Measurements from ENCODE around the gene WWOX.

WWOX gene

GRCh38 chr16:78985716-78986605 lies 886.5 kb downstream of the WWOX start:
- no peak for DNase-seq

DNA sequence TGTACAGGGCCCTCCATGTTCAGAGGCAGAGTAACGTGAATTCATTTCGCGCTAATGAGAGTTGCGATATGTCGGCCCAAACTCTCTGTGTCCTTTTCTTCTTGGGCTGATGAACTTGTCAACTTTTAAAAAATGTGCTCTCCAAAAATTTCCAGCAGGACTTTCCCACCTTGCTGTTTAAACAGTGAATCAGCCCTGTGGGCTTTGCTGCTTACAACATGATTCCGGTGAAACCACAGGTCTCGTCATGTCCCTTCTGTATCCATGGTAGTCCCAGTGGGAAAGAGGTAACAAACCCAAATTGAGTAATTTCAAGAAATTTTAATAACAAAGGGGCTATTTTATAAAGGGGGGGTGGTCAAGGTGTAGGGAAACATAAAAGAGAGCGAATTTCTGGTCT lies 888.2 kb downstream of the WWOX start:
- no peak for DNase-seq

GRCh38 chr16:78988361-78988969 lies 889.0 kb downstream of the WWOX start:
- DNase-seq, result no peak

DNA sequence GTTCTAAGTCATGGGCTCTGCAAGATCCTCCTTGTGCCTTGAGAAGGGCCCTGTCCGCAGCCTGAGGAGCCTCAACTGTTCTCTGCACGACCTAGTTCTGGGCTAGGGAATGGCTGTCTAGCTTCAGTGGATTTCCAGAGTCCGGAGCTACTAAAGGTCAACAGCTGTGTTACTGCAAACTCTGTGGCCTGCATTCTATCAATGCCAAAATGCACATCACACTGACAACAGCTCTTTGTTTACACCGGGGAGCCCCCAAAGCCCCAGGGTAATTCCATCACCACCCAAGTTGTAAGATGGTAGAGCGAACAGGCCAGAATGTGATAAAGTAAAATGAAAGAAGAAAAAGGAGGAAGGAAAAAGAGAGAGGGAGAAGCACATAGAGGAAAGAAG lies 890.9 kb downstream of the WWOX start:
- DNase-seq, result no peak

DNA sequence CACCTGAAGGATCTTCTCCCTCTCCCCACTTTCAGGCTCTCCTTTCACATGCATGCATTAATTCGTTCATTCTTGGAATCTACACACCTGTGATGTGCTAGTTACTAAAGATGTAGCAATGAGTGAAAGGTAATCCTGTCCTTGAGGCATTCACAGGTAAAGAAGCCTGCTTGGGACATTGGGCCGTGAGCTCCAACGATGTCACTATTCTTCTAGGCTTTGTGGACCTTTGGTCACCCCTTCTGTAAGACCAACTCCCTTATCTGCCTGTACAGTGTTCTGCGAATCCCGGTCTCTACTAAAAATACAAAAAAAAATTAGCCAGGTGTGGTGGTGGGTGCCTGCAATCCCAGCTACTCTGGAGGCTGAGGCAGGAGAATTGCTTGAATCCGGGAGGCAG lies 892.5 kb downstream of the WWOX start:
- no peak for DNase-seq

GRCh38 chr16:78993346-78993745 lies 893.9 kb downstream of the WWOX start:
- no peak for DNase-seq

GRCh38 chr16:78994135-78994745 lies 894.8 kb downstream of the WWOX start:
- no peak for DNase-seq

GRCh38 chr16:78995441-78995840 lies 896.0 kb downstream of the WWOX start:
- DNase-seq, result no peak

GRCh38 chr16:78996790-78997189 lies 897.3 kb downstream of the WWOX start:
- DNase-seq, result no peak

- DNase-seq, result no peak
These were observed 899.4 kb downstream of the WWOX start for GRCh38 chr16:78998879-78999278.

DNA sequence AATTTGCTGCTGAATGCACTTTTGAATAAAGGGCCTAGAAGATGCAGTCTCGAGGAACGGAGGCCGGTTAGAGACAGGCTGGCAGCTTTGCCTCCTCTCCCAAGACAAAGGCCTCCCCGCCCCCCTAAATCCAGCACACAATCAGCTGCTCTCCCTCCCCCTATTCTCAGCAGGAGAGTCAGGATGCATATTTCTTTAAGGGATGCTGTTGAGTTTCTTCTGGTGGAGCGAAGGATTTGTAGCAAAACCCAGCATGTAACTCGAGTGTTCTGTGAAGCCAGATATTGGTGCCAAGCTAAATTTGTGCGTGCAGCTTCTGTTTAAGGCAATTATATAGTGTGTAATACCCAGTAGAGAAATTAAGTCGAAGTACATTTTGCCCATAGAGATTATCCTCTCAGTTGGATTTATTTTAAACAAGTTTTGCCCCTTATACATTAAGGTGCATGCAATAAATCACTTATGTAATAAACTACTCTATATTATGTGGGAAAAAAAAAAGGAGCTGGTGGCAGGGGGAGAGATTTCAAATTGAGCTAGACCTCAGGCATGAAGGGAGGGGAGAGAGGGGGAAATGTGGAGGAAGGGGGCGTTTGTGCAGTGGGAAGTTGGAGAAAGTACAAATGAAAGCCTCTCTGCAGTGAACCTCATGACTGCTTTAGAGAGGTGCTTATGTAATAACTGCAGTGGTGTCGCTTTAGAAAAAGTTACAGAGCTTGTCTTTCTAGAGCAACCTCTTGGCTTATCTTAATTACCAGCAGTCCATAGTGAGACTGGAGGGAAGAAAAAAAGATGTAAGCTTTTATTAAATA lies 901.9 kb downstream of the WWOX start:
- no peak for DNase-seq

GRCh38 chr16:79003026-79003609 lies 903.7 kb downstream of the WWOX start:
- DNase-seq, result no peak

- DNase-seq, result no peak
These were observed 904.9 kb downstream of the WWOX start for GRCh38 chr16:79004309-79004708.

GRCh38 chr16:79005096-79005495 lies 905.6 kb downstream of the WWOX start:
- DNase-seq, result no peak

DNA sequence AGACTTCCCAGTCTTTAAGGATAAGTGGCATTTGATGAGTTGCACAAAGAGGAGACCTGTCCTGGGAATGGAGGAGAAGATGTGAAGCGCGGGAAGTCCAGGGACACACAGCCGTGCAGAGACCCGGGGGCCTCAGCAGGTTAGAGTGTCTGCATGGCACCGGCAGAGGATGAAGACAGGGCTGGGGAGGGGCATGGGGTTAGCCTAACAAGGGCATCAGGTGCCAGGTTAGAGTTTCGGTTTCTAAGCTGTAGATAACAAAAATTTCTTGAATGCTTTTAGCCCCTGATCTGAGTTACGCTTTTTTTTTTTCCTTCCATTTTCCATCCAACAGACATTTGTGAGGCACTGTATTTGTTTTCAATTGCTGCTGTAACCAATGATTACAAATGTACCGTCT lies 906.8 kb downstream of the WWOX start:
- no peak for DNase-seq

DNA sequence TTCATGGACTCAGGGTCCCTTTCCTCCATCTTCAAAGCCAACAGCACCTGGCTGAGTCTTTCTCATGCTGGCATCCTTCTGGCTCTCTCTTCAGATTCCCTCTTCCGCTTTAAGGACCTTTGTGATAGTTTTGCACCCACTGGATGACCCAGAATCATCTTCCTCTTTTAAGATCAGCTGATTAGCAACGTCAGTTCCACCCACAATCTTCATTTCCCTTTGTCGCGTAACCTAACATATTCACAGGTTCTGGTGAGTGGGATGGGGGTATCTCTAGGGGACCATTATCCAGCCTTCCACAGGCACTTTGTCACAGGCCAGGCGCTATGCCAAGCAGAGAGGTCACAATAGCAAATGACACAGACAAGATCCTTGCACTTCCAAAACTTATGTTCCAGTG lies 907.3 kb downstream of the WWOX start:
- DNase-seq, result no peak

DNA sequence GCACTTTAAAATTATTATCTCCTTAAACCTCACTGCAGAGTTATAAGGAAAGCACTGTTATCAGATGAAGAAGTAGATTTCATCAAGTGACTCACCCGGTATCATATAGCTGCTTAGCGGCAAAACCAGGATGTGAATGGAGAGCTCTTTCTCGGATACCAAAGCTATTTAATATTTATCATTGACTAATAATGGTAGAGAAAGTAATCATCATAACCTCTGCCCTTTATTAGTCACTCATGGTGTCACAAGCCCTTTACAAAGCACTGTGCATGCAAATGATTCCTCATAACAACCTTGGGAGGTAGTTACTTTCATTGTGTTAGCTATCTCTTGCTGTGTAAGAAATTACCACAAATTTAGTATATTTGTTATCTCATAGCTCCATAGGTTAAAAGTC lies 908.2 kb downstream of the WWOX start:
- DNase-seq, result no peak

DNA sequence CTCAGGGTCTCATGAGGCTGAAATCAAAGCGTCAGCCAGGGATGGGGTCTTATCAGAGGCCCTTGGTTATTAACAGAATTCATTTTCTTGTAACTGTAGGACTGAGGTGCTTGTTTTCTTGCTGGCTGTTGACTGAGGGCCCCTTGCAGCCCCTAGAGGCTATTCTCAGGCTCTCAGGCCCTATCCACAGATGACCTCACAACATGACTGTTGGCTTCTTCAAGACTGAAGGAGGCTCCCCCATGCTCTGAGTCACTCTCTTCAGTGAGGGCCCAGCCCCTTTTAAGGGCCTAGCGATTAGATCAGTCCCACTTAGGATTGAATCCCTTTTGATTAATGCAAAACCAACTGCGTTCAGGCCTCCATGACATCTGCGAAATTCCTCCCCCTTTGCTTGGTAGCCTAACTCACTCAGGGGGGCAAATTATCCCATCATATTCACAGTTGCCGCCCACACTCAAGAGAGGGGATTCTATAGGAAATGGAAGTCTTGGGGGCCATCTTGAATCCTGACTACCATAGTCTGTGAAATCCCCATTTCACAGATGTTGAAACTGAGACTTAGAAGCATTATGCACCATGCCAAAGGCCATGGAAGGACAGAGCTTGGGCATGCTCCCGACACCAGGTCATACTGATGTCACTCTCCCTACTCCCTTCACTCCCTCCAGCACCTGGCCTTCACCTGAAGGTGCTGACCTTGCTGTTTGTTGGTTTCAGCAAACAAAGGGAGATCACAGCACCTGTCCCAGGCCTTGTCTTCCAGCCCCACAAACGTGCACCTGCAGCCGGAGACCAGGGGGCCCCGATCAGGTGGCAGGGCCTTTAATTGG lies 908.8 kb downstream of the WWOX start:
- no peak for DNase-seq

GRCh38 chr16:79008869-79009179 lies 909.4 kb downstream of the WWOX start:
- no peak for DNase-seq

DNA sequence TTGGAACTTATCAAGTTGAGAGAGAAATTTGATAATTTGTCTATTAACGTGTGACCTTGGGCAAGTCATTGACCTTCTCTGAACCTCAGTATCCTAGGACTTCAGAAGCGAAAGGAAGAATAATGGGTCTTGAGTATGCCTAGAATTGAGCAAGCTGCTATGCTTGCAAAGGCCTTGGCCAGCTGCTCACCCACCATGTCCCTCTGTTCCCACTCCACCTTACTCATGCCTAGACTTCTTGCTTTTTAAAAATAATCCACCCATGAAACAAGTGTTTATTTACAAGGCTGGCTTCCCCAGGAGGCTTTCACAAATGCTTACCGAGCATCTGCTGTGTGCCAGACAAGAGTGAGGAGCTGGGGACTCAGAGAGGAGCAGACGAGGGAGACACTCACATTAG lies 910.4 kb downstream of the WWOX start:
- DNase-seq, result no peak

- DNase-seq, result no peak
These were observed 911.8 kb downstream of the WWOX start for GRCh38 chr16:79011282-79011681.
